Lung microvascular endothelial cell (primary cell): Measurements from ENCODE around the gene SLC6A8. TPM values are rescaled to one million over a fixed set of nuclear protein-coding genes. Genes with fewer than 3 reads are reported as not detected.
A peak's percentile ranks its signal among the peaks of the same experiment; 100 is the strongest.

Experiments used
- DNase-seq, 2 donors: peaks; one replicate each; pipeline versions ENCODE4 v3.0.0 to v3.0.0-alpha.2; 2010; ENCODE audit warnings: low read depth in 2 of 2
- total RNA-seq: library from RNA; depleted of rRNA; stranded (reverse); fragments of >200 nt; gene quantifications from 2 replicates; pipeline ENCODE4 v1.2.1, GENCODE V29; 2014

The SLC6A8 gene
- total RNA-seq, 1 donor from 2014 or later: 2.4 TPM

GRCh38 chrX:153706799-153707198 is 19.1 kb downstream of the SLC6A8 start:
- no peak for DNase-seq

GRCh38 chrX:153707406-153707805 is 19.7 kb downstream of the SLC6A8 start:
- no peak for DNase-seq

- peak; percentile 79 to 87 for DNase-seq
These were observed 20.7 kb downstream of the SLC6A8 start for GRCh38 chrX:153708415-153708814.

- no peak for DNase-seq
These were observed 22.3 kb downstream of the SLC6A8 start for GRCh38 chrX:153709726-153710674.

- no peak for DNase-seq
These were observed 26.5 kb downstream of the SLC6A8 start for GRCh38 chrX:153714256-153714655.

- no peak for DNase-seq
These were observed 29.7 kb downstream of the SLC6A8 start for GRCh38 chrX:153717445-153717844.

- no peak for DNase-seq
These were observed 31.5 kb downstream of the SLC6A8 start for GRCh38 chrX:153719238-153719637.

- DNase-seq: no peak
These were observed 32.0 kb downstream of the SLC6A8 start for GRCh38 chrX:153719701-153720100.

- DNase-seq: peak; percentile 47 to 51
These were observed 35.1 kb downstream of the SLC6A8 start for GRCh38 chrX:153722704-153723350.

- DNase-seq: peak; percentile 64 to 85
These were observed 35.9 kb downstream of the SLC6A8 start for GRCh38 chrX:153723351-153724251.

- DNase-seq: peak; percentile 88 to 91
These were observed 36.7 kb downstream of the SLC6A8 start, which contains the start of the genes ABCD1 and BCAP31 for GRCh38 chrX:153724252-153725038. TSS of gene ABCD1 (plus strand) at chrX:153724856. CDS start at chrX:153725267, 411 bp downstream. TSS of gene BCAP31 (minus strand) at chrX:153724387. CDS start at chrX:153723244, 1,143 bp downstream.

- no peak for DNase-seq
These were observed 37.5 kb downstream of the SLC6A8 start for GRCh38 chrX:153725039-153725831.

- no peak for DNase-seq
These were observed 38.1 kb downstream of the SLC6A8 start for GRCh38 chrX:153725832-153726285.

GRCh38 chrX:153726286-153727122 is 38.8 kb downstream of the SLC6A8 start:
- peak; percentile 56 to 58 for DNase-seq

GRCh38 chrX:153727123-153727931 is 39.6 kb downstream of the SLC6A8 start:
- DNase-seq: peak in 1 of 2 donors; percentile 30

- DNase-seq: no peak
These were observed 40.4 kb downstream of the SLC6A8 start for GRCh38 chrX:153728095-153728494.

- no peak for DNase-seq
These were observed 41.4 kb downstream of the SLC6A8 start for GRCh38 chrX:153728951-153729631.
